ENCODE data around the gene FGF19.
"Not testable (repeated sequence)": the region's sequence is repeated elsewhere in the genome, so short reads cannot be mapped to it uniquely, and the experiment has no call there.

The FGF19 gene

GRCh38 chr11:69696749-69697468 lies 6.9 kb downstream of the FGF19 start:
- DNase-seq (ENCODE audit: low read depth in 2 of 2) = no peak

GRCh38 chr11:69695995-69696394 lies 7.8 kb downstream of the FGF19 start:
- DNase-seq (ENCODE audit: low read depth in 2 of 2) = not testable (repeated sequence)

- no peak for DNase-seq (ENCODE audit: low read depth in 2 of 2)
Observed at GRCh38 chr11:69695581-69695980, 8.2 kb downstream of the FGF19 start.

- DNase-seq (ENCODE audit: low read depth in 2 of 2) = no peak
Observed at GRCh38 chr11:69694781-69695180, 9.0 kb downstream of the FGF19 start.

GRCh38 chr11:69692422-69692821 lies 11.4 kb downstream of the FGF19 start:
- DNase-seq (ENCODE audit: low read depth in 2 of 2) = no peak

- no peak for DNase-seq (ENCODE audit: low read depth in 2 of 2)
Observed at GRCh38 chr11:69691463-69691862, 12.4 kb downstream of the FGF19 start.

GRCh38 chr11:69689484-69690319 lies 14.1 kb downstream of the FGF19 start:
- no peak for DNase-seq (ENCODE audit: low read depth in 2 of 2)

- DNase-seq (ENCODE audit: low read depth in 2 of 2) = not testable (repeated sequence)
Observed at GRCh38 chr11:69687969-69688771, 15.7 kb downstream of the FGF19 start.

GRCh38 chr11:69686856-69687255 lies 17.0 kb downstream of the FGF19 start:
- no peak for DNase-seq (ENCODE audit: low read depth in 2 of 2)

- no peak for DNase-seq (ENCODE audit: low read depth in 2 of 2)
Observed at GRCh38 chr11:69686452-69686851, 17.4 kb downstream of the FGF19 start.

- no peak for DNase-seq (ENCODE audit: low read depth in 2 of 2)
Observed at GRCh38 chr11:69685348-69685747, 18.5 kb downstream of the FGF19 start.

GRCh38 chr11:69684651-69685050 lies 19.2 kb downstream of the FGF19 start:
- DNase-seq (ENCODE audit: low read depth in 2 of 2) = no peak

GRCh38 chr11:69683764-69684333 lies 20.0 kb downstream of the FGF19 start:
- DNase-seq (ENCODE audit: low read depth in 2 of 2) = no peak

- DNase-seq (ENCODE audit: low read depth in 2 of 2) = no peak
Observed at GRCh38 chr11:69682681-69683326, 21.0 kb downstream of the FGF19 start.

- DNase-seq (ENCODE audit: low read depth in 2 of 2) = no peak
Observed at GRCh38 chr11:69682221-69682620, 21.6 kb downstream of the FGF19 start.

- DNase-seq (ENCODE audit: low read depth in 2 of 2) = no peak
Observed at GRCh38 chr11:69680688-69681087, 23.1 kb downstream of the FGF19 start.

- no peak for DNase-seq (ENCODE audit: low read depth in 2 of 2)
Observed at GRCh38 chr11:69677749-69678148, 26.1 kb downstream of the FGF19 start.

GRCh38 chr11:69674886-69675714 lies 28.7 kb downstream of the FGF19 start, which contains the start of gene LTO1:
Gene LTO1, minus strand, starts transcription at chr11:69675353. Its CDS starts 114 bp downstream, at chr11:69675239.
- peak; percentile 89 to 91 for DNase-seq (ENCODE audit: low read depth in 2 of 2)

GRCh38 chr11:69674267-69674885 lies 29.4 kb downstream of the FGF19 start:
- no peak for DNase-seq (ENCODE audit: low read depth in 2 of 2)
